Activated gamma-delta T cell (primary cell): ENCODE data around the gene SCUBE1.
"Not testable (repeated sequence)": the region's sequence is repeated elsewhere in the genome, so short reads cannot be mapped to it uniquely, and the experiment has no call there.

ENCODE experiments used
- DNase-seq: peaks from one replicate; lab custom pipeline; 2025; lab: John Stamatoyannopoulos, UW

The SCUBE1 gene

DNA sequence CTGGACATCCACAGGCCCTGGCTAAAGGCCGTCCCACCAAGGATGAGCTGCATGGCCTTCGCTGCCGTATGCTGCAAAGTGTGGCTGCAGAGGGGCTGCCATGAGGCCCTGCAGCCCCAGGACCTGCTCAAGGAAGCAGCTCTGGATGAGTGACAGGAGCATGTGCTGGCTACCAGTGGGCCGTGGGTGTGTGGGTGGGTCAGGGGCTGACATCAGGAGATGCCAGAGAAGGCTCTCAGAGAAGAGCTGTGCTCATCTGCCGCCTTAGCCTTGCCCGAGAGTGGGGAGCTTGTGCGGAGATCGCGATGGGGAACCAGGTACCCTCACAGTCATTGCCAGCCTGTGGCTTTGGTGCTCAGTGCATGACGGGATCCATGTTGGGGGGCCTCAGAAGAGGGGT, 41.3 kb downstream of the SCUBE1 start:
- DNase-seq = no peak

DNA sequence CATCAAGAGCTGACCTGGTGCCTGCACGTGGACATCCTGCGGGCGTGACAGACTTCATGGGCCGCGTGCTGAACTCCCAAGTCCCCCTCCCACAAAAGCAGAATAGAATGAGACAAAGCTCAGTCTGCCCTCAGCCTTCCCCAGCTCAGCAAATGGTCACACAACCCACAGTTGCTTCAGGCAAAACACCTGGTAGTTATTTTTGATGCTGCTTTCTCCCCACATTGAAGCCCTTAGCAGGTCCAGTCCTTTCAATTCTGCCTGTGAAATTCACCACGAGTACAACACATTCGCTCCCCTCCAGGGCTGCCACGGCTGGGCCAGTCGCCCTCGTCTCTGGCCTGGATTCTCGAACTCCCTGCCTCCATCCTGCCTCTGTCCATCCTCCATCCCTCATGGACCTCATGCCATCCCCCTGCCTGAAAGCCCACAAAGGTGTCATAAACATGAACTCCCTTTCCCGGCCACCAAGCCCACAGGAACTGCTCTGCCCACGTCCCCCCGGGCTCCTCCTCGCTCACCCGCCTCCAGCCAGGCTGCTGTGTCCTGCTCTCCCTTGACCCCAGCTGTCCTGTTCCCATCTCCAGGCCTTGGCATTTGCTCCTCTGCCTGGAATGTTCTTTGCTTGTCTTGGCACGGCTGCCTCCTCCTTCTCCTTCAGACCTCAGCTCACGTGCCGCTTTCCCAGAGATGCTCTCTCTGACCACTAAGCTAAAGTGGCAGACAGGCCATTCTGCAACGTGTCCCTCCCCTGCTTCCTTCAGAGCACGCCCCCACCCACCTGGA, 42.1 kb downstream of the SCUBE1 start:
- DNase-seq = no peak

GRCh38 chr22:43299736-43300135, 43.4 kb downstream of the SCUBE1 start:
- no peak for DNase-seq

DNA sequence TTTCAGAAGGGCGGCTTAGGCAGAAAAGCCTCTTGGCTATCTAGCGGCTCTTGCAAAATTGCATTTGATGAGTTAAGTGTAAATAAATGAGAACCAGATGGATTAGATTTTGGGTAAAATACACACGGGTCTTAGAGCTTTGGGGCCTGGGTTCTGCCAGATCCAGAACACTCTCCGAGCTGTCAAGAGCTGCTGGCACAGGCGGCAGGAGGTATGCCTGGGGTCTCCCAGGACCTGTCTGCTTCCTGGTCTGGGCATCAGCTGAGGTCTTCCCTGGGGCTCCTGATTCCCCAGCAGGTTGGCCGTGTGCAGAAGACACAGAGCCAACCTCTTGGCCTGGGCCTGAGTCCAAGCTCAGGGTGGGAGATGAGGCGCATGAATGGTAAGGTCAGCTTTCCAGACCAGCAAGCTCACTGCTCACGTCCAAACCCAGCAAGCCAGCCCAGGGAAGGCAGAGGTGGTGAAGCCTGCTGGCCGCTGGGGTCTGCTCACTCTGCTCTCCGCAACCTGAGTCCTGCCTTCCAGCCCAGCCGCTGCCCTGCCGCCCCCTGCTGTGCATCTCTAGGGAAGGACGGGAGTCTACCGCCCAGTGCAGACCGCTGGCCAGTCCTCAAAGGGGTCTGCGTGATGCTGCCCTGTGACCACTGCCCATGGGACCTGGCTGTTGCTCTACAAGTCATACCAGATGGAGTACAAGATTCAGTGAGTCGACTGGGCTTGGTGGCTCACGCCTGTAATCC, 44.9 kb downstream of the SCUBE1 start:
- no peak for DNase-seq

DNA sequence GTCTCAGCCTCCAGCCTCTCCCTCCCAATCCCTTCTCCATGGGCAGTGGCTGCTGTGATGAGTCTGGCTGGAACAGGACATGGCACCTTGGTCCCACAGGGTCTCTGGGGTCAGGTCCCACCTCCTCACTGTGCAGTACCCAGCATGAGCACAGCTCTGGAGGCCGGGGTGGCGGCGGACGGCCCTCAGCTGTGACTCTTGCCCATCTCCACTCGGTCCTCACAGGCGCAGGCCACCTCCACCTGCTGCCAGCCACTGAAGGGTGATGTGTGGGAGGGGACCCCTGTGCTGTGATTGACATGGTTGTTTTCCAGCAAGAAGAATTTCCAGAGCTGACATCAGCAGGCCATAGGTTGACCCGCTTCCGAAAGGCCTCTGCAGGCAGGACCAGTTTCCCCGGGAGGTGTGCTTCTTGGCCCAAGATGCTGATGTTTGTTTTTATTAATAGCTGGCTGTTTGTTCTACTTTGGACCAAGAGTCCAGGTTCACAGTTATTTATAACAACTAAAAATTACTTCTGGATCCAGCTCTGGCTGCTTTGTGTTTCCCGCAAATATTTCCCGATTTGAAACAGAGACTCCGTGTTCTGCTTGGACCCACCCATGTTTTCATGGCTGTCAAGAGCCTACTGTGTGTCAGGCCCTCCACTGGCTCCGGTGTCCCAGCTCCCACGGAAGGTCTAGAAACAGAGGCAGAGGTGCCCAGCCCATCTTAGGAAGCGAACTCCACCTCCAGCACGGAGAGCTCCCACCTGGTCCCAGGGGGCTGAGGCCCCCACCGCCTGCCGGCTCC, 45.7 kb downstream of the SCUBE1 start:
- no peak for DNase-seq

- no peak for DNase-seq
These were observed 46.8 kb downstream of the SCUBE1 start for GRCh38 chr22:43296276-43296902.

- DNase-seq = no peak
These were observed 47.5 kb downstream of the SCUBE1 start for GRCh38 chr22:43295660-43296059.

DNA sequence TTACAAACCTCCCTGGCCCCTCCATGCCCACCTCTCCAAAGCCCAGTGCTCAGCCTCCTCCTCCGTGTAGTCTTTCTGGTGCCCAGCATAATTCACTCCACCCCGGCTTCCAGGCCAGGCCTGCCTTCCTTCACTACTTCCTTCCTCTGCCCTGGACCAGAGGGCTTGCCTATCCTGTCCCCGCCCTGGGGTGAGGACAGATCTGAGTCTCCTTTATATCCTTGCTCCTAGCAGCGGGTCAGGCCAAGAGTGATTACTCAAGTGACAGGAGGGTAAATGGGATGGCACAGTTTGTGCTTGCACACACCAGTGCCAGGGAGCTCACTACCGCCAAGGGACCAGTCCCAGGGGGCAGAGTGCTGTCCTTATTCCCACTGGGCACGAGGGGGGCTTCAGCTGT, 48.0 kb downstream of the SCUBE1 start:
- no peak for DNase-seq

DNA sequence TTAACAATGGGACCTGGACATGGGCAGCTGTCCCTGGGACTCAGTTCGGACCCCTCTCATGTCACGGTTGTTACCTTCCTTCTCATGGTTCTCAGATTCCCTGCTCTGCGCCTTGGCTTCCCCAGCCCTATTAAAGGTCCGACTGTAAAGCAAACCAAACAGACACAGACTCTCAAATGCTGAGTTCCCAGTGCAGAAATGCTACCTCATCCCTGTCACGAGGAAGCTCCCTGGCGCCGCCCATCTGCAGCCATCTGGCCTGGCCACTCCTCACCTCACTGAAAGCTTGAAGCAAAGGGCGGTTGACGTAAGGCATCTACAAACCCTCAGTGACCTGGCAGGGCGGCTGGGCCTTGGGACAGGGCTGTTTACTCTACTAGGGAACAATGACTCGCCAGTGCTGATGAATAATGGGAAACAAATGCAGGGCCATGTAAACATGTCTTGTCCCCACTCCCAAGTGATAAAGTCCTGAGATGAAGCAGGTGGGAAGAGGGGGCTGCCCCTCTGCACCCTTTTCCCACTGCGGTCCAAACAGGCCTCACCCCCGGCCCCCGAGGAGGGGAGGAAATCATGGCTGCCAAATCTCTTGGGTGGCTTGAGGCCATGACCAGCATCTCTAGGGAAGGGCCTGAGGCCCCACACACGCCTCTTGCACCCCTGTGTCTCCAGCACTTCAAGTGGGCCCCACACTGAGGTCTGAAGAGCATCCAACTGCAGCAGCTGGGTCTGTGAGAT, 49.3 kb downstream of the SCUBE1 start:
- no peak for DNase-seq

DNA sequence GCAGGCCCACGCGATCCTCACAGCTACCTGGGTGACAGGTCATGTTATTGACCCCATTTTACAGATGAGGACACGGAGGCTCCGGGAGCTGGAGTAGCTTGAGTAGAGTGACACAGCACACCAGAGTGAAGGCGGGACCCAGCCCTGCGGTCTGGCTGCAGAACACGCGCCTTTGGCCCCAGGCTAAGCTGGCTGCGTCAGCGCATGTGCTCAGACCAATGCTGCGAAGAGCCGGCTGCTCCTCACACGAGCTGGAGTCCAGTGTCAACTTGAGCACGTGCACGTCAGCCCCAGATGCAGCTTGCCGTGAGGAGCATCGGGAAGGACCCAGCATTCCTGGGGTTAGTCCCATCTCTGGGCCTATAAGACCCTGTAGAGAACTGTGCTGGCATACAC, 49.9 kb downstream of the SCUBE1 start:
- DNase-seq = no peak

- no peak for DNase-seq
These were observed 50.5 kb downstream of the SCUBE1 start for GRCh38 chr22:43292630-43293018.

- no peak for DNase-seq
These were observed 51.8 kb downstream of the SCUBE1 start for GRCh38 chr22:43291381-43291780.

GRCh38 chr22:43289976-43290721, 53.0 kb downstream of the SCUBE1 start:
- no peak for DNase-seq

DNA sequence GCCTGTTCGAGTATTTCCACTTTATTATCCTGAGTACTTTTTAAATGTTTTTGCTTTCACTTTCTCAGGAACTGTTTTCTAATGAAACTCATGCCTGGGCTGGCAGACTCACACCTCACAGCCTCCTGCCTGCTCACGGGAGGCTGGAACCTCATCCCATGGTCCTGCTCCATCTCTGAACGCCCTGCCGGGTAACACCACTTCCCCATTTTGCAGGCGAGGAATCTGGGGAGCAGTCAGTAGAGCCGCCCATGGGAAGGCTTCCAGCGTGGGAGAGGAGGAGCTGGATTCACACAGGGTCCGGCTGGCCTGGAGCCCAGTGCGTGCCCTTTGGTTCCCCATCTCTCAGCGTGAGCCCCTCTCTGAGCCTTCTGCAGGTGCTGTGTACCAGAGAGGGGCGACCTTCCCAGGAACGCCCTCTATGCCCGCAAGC, 53.6 kb downstream of the SCUBE1 start:
- DNase-seq = no peak

GRCh38 chr22:43288807-43289420, 54.3 kb downstream of the SCUBE1 start:
- no peak for DNase-seq

DNA sequence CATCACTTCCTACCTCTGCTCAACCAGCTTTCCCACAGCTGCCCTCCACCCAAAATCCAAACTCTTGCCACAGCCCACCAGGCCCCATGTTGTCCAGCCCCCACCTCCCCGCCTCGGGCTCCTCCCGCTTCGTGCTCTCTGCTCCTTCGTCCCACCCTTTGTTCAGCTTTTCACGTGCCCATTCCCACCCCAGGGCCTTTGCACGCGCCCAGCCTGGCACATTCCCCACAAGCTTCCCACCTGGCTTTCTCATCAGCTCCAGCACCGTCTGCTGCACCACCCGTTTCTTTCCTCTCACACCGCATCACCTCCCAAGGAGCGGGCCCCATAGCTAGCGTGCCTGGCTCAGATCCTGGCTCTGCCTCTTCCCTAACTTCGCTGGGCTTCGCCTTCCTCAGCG, 54.8 kb downstream of the SCUBE1 start:
- DNase-seq = no peak

DNA sequence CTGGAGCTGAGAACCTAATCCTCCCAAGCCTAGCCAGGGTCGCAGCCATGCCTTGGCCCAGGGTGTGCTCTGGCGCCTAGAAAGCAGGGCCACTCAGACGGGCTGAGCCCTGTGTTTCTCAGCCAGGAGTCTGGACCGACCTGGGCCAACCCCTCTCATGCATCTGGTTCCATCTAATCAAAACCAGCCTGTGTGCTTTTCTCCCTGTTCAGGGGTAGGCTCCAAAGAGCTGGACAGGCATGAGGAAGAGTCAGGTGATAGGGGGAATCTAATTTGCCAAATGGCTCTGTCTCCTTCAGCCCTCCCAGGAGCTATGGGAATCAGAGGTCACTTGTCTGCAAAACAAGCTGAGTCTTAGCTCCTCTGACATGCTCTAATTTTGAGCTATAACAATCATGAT, 55.7 kb downstream of the SCUBE1 start:
- no peak for DNase-seq

- no peak for DNase-seq
These were observed 61.8 kb downstream of the SCUBE1 start for GRCh38 chr22:43281394-43281793.

DNA sequence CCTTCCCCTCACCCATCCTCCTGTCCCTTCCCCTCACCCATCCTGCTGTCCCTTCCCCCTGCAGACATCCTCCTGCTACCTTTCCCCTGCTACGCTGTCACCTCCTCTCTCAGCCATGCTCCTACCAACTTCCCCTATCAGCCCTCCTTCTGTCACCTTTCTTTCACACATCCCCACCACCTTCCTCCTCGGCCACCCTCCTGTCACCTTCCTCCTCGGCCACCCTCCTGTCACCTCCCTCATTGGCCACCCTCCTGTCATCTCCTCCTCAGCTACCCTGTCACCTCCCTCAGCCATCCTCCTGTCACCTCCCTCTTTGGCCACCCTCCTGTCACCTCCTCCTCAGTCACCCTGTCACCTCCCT, 62.7 kb downstream of the SCUBE1 start:
- DNase-seq = not testable (repeated sequence)

- DNase-seq = no peak
These were observed 63.2 kb downstream of the SCUBE1 start for GRCh38 chr22:43279867-43280522.
